Measurements from ENCODE around the gene KRTAP6-3.

The KRTAP6-3 gene

GRCh38 chr21:30628109-30628508, 35.9 kb downstream of the KRTAP6-3 start:
- no peak for DNase-seq

GRCh38 chr21:30629200-30629599, 37.0 kb downstream of the KRTAP6-3 start:
- DNase-seq, result no peak

DNA sequence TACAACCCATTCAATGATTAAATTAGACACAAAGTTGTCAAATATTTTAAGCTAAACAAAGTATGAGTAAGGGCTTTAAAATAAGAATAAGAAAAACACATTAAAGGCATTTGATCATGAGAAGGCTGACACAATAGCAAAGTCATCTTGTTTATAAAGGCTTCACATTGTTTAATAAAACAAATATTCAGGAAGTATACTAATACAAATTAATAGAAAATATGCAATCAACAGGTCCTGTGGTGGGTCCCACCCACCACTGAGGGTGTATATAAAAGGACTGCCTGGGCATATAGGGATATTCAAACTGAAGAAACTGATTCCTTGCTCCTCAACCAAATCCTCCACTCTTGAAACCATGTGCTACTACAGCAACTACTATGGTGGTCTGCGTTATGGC, 42.7 kb downstream of the KRTAP6-3 start, which contains the start of gene KRTAP20-2:
Gene KRTAP20-2 (plus strand): TSS at position 301 of the 400 bp plus-strand sequence. CDS start 58 bp downstream, at position 359.
- no peak for DNase-seq

GRCh38 chr21:30638686-30639085, 46.4 kb downstream of the KRTAP6-3 start:
- no peak for DNase-seq

DNA sequence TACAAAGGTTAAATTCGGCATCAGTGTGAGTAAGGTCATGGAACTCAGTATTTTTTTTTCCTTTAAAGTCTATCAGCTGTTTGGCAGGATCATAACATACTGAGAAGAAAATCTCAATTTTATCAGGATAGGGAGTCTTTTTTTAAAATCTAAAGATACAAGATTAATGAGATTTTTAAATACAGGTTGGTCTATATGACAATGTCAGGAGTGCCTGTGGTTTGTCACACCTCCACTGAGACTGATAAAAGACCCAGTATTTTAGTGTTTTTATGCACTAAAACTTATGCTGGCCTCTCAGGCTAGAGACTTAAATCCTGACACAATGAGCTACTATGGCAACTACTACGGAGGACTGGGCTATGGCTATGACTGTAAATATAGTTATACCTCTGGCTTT, 50.3 kb downstream of the KRTAP6-3 start, which contains the start of gene KRTAP20-3:
Gene KRTAP20-3 (plus strand): TSS at position 301 of the 400 bp plus-strand sequence.
- DNase-seq, result no peak
